Right ventricle myocardium superior (tissue), 1 donor: ENCODE data around the gene INTS11. TPM values are rescaled to one million over a fixed set of nuclear protein-coding genes. Genes with fewer than 3 reads are reported as not detected.

Experiments used
- ATAC-seq: fragments of 200-7000 bp; cut with Tn5 transposase; one replicate; pipeline ENCODE4 v1.9.1; 2020; ENCODE audit warnings: mild to moderate bottlenecking; ENCODE audit not compliant: poor library complexity
- DNase-seq: peaks from one replicate; pipeline ENCODE4 v3.0.0-alpha.2; 2020
- intact Hi-C: fragments of 100-400 bp; cut with DNase I; formaldehyde crosslinking; loops from one replicate; pipeline ENCODE4 v1.11.2; 2022
- total RNA-seq: library from RNA; stranded (reverse); fragmentation: NEBNext Ultra II Directional; extraction: Animal tissue kit (Norgen Biotek cat#: 25700); gene quantifications from one replicate; pipeline ENCODE4 v1.2.1, GENCODE V29; 2021
- donor health status: DM: no; HTN: yes; CAD: no; lungs with severe emphysema.

The INTS11 gene
- total RNA-seq, 1 donor from 2014 or later = 70.9 TPM

GRCh38 chr1:1347663-1348419 lies 23.4 kb upstream of the INTS11 start:
- DNase-seq (no peak), ATAC-seq (peak; percentile 44)
- intact Hi-C loops = no loop called here

GRCh38 chr1:1347026-1347595 lies 22.7 kb upstream of the INTS11 start:
- DNase-seq = no peak
- intact Hi-C loops = no loop called here

GRCh38 chr1:1346501-1346890 lies 22.0 kb upstream of the INTS11 start:
- intact Hi-C loops = no loop called here
- ATAC-seq (no peak), DNase-seq (no peak)

More at GRCh38 chr1:1347026-1347595, 22.7 kb upstream of the INTS11 start:
- no peak for ATAC-seq

- no peak for DNase-seq
- peak; percentile 14 for ATAC-seq
- intact Hi-C loops = no loop called here
Observed at GRCh38 chr1:1345860-1346500, 21.5 kb upstream of the INTS11 start.

- no peak for DNase-seq
- intact Hi-C loops = no loop called here
- no peak for ATAC-seq
Observed at GRCh38 chr1:1345384-1345783, 20.9 kb upstream of the INTS11 start.

- intact Hi-C loops = no loop called here
- ATAC-seq (no peak), DNase-seq (no peak)
Observed at GRCh38 chr1:1344655-1345361, 20.3 kb upstream of the INTS11 start.

GRCh38 chr1:1343811-1344421 lies 19.5 kb upstream of the INTS11 start:
- peak; percentile 22 for ATAC-seq

GRCh38 chr1:1342584-1343115 lies 18.2 kb upstream of the INTS11 start:
- no peak for ATAC-seq
- intact Hi-C loops = no loop called here
- no peak for DNase-seq

More at GRCh38 chr1:1343811-1344421, 19.5 kb upstream of the INTS11 start:
- intact Hi-C loops = no loop called here
- DNase-seq = no peak

- DNase-seq (no peak), ATAC-seq (no peak)
- intact Hi-C loops = no loop called here
Observed at GRCh38 chr1:1342061-1342562, 17.7 kb upstream of the INTS11 start.

- intact Hi-C loops = no loop called here
- no peak for DNase-seq
- ATAC-seq = no peak
Observed at GRCh38 chr1:1341549-1342021, 17.1 kb upstream of the INTS11 start.

- ATAC-seq = no peak
- intact Hi-C loops = no loop called here
Observed at GRCh38 chr1:1340791-1341548, 16.5 kb upstream of the INTS11 start.

GRCh38 chr1:1340185-1340584 lies 15.7 kb upstream of the INTS11 start:
- ATAC-seq (no peak), DNase-seq (no peak)
- intact Hi-C loops = no loop called here

More at GRCh38 chr1:1340791-1341548, 16.5 kb upstream of the INTS11 start:
- no peak for DNase-seq

GRCh38 chr1:1338278-1338677 lies 13.8 kb upstream of the INTS11 start:
- intact Hi-C loops = no loop called here
- no peak for DNase-seq
- ATAC-seq = no peak

- intact Hi-C loops = no loop called here
- no peak for DNase-seq
- no peak for ATAC-seq
Observed at GRCh38 chr1:1337793-1338147, 13.3 kb upstream of the INTS11 start.

GRCh38 chr1:1336931-1337792 lies 12.7 kb upstream of the INTS11 start:
- intact Hi-C loops = no loop called here
- DNase-seq (no peak), ATAC-seq (no peak)

GRCh38 chr1:1336446-1336845 lies 12.0 kb upstream of the INTS11 start:
- no peak for DNase-seq
- no peak for ATAC-seq
- intact Hi-C loops = no loop called here

- DNase-seq (no peak), ATAC-seq (no peak)
- intact Hi-C loops = no loop called here
Observed at GRCh38 chr1:1335792-1336248, 11.4 kb upstream of the INTS11 start.
